T-cell (primary cell): ENCODE data around the gene CER1. TPM values are rescaled to one million over a fixed set of nuclear protein-coding genes. Genes with fewer than 3 reads are reported as not detected.
A peak's percentile ranks its signal among the peaks of the same experiment; 100 is the strongest.
"Not testable (repeated sequence)": the region's sequence is repeated elsewhere in the genome, so short reads cannot be mapped to it uniquely, and the experiment has no call there.

Source experiments
- ATAC-seq, 4 experiments: fragments of 200-7000 bp in 3 of 4; fragments of 150-1000 bp in 1 of 4; cut with Tn5 transposase; replicated peaks in 1 of 4; 1 replicate in 3 of 4; 2 replicates in 1 of 4; pipeline ENCODE4 v1.10.0; 2021; ENCODE audit warnings: moderate library complexity in 3 of 4, mild to moderate bottlenecking in 2 of 4, moderate number of reproducible peaks in 1 of 4
- CTCF ChIA-PET, 2 donors: fragments of 300-600 bp; sonication (Branson Sonifier 250); formaldehyde crosslinking; loops; one replicate each; lab custom pipeline; 2022; ENCODE audit warnings: antibody characterized with exemption in 2 of 2; lab: Charles Lee
- POLR2A ChIA-PET, 2 donors: fragments of 300-600 bp; sonication (Branson Sonifier 250); formaldehyde crosslinking; loops; one replicate each; lab custom pipeline; 2022; ENCODE audit warnings: antibody characterized with exemption in 2 of 2; lab: Charles Lee
- DNase-seq, 35 experiments: peaks; one replicate each; pipeline versions ENCODE4 v3.0.0 to v3.0.0-alpha.2; 2013 to 2023
- H3K27ac ChIP-seq: one replicate; pipeline ENCODE4 v1.5.1; 2013; ENCODE audit warnings: low read length
- H3K27me3 ChIP-seq, 2 experiments: replicated peaks in 1 of 2; 1 replicate in 1 of 2; 2 replicates in 1 of 2; pipeline versions ENCODE4 v1.6.1 to v1.7.0; 2013; ENCODE audit warnings: low read length in 1 of 2, mixed read lengths in 1 of 2; ENCODE audit not compliant: control insufficient read depth in 2 of 2, insufficient read depth in 2 of 2; ENCODE audit errors: extremely low read depth in 1 of 2
- H3K36me3 ChIP-seq, 2 donors: 1 replicate in 1 of 2; 2 replicates in 1 of 2; pipeline versions ENCODE4 v1.6.1 to v1.7.0; 2013; ENCODE audit warnings: low read length in 1 of 2; ENCODE audit not compliant: control insufficient read depth in 2 of 2, insufficient read depth in 1 of 2; ENCODE audit errors: extremely low read depth in 1 of 2
- H3K4me1 ChIP-seq, 2 experiments: 1 replicate in 1 of 2; 2 replicates in 1 of 2; pipeline versions ENCODE4 v1.6.1 to v1.7.0; 2013; ENCODE audit warnings: low read length in 2 of 2, mixed read lengths in 1 of 2; ENCODE audit not compliant: insufficient read depth in 2 of 2, control insufficient read depth in 1 of 2; ENCODE audit errors: extremely low read depth in 1 of 2
- H3K4me3 ChIP-seq, 2 donors: 1 replicate in 1 of 2; 2 replicates in 1 of 2; pipeline versions ENCODE4 v1.5.1 to v1.7.0; 2013; ENCODE audit warnings: mild to moderate bottlenecking in 2 of 2, low read length in 1 of 2, moderate library complexity in 1 of 2; ENCODE audit not compliant: control insufficient read depth in 1 of 2; ENCODE audit errors: extremely low read depth in 1 of 2
- H3K9me3 ChIP-seq: 2 replicates; pipeline ENCODE4 v1.7.0; 2013
- H3K27ac Mint-ChIP-seq, 2 donors: one replicate each; pipeline ENCODE4 v1.8.0; 2020 to 2021; ENCODE audit warnings: mild to moderate bottlenecking in 2 of 2, mixed read lengths in 2 of 2
- H3K27me3 Mint-ChIP-seq, 2 donors: one replicate each; pipeline ENCODE4 v1.8.0; 2021 to 2022; ENCODE audit warnings: mixed read lengths in 2 of 2
- H3K36me3 Mint-ChIP-seq: one replicate; pipeline ENCODE4 v1.8.0; 2021; ENCODE audit warnings: mixed read lengths
- H3K4me1 Mint-ChIP-seq, 3 donors: one replicate each; pipeline ENCODE4 v1.8.0; 2020 to 2022; ENCODE audit warnings: mixed read lengths in 3 of 3, mild to moderate bottlenecking in 1 of 3
- H3K4me3 Mint-ChIP-seq, 3 donors: one replicate each; pipeline ENCODE4 v1.8.0; 2020 to 2022; ENCODE audit warnings: mild to moderate bottlenecking in 3 of 3, mixed read lengths in 3 of 3, moderate library complexity in 3 of 3
- H3K9me3 Mint-ChIP-seq, 3 donors: one replicate each; pipeline ENCODE4 v1.8.0; 2020 to 2022; ENCODE audit warnings: mixed read lengths in 3 of 3
- WGBS: methylation state at CpG from one replicate; pipeline ENCODE4 v1.1.5; 2013; ENCODE audit warnings: missing lambda C conversion rate; ENCODE audit not compliant: insufficient coverage; 5-methylcytosine and 5-hydroxymethylcytosine counted together
- total RNA-seq, 35 experiments: library from RNA in 6 of 35; stranded (reverse) in 6 of 35; fragments of 120-200 nt in 1 of 35; gene quantifications; one replicate each; pipeline versions ENCODE4 v1.2.1 to v1.2.4 and lab custom pipeline; 2013 to 2026

Gene CER1
- total RNA-seq, 5 donors from 2014 or later (not counting 1 experiment from before 2014, with no cell fraction given), result not detected

DNA sequence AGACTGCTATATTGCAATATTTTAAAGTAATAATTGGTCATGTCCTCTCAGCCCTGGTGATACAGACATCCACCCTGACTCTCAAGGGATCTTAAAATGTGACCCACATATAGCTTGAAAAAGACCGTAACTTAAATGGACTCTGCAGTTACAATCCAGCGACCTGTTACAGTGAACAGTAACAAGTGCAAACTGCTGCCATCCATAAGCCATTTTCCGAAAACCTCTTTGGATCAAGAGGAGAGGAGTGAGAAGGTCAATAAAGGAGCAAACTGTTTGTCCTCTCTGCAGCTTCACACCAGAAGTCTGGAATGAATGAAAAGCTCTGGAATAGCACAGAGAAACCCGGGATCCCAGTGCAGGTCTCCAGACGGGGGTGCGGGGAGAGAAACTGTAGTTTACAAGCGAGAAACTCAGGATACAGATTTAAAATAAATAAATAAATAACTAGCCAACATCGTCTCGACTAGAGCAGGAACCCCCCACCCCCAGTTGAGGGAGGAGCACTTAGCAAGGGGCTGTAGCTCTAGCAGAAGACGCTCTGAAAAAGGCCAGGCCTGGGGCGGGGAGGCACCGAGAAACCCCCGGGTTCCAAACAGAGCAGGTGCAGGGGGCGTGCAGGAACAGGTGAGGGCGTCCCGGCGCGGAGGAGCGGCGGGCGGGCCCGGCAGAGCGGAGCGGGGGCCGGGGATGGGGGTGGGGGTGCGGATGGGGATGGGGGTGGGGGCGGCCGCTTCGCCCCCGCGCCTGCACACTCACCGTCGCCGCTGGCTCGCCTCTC is 29.9 kb downstream of the CER1 start:
- Mint-ChIP-seq H3K9me3 (no peaks in the 10 kb centered on the region), H3K27me3 (no peaks in the 10 kb centered on the region), H3K27ac (peak overlapping the region; percentile 47 to 71), H3K4me3 (peak overlapping the region; percentile 88 to 97 (median 94)), H3K36me3 (peaks cover 18% of the 10 kb centered on the region), H3K4me1 (peaks cover 32 to 43% (median 33%) of the 10 kb centered on the region in 3 donors)
- Histone ChIP-seq H3K9me3 (no peaks in the 10 kb centered on the region), H3K4me1 (peaks cover 0 to 9% of the 10 kb centered on the region in 2 experiments), H3K27me3 (no peaks in the 10 kb centered on the region), H3K4me3 (peak overlapping the region; percentile 60 to 79), H3K27ac (no peak overlapping the region), H3K36me3 (no peaks in the 10 kb centered on the region)
- ATAC-seq (peak; percentile 62 to 76 (median 65)), DNase-seq (peak in 25 of 35 experiments; percentile 1 to 37 (median 20))
- ChIA-PET CTCF (interaction anchor here in 1 of 2 donors (1.0 kb wide), 1 partner anchor 464 kb away, joined by 8 read pairs; no protein-coding TSS in a partner anchor), POLR2A (interaction anchor here in 1 of 2 donors (0.7 kb wide), 1 partner anchor 611 kb away, joined by 3 read pairs; no protein-coding TSS in a partner anchor)
- 0% methylated on average over 1 of the region's 35 CpGs for WGBS

- H3K4me1 Mint-ChIP-seq, result peaks cover 32 to 43% (median 33%) of the 10 kb centered on the region in 3 donors
- ATAC-seq (no peak), DNase-seq (no peak)
- H3K4me3 ChIP-seq, result no peak overlapping the region
- ChIA-PET CTCF (interaction anchor here in 1 of 2 donors (1.0 kb wide), 1 partner anchor 29 kb away, joined by 3 read pairs; no protein-coding TSS in a partner anchor), POLR2A (interaction anchor here in 1 of 2 donors (0.7 kb wide), 1 partner anchor 34 kb away, joined by 3 read pairs; no protein-coding TSS in a partner anchor)
- no peaks in the 10 kb centered on the region for H3K27me3 ChIP-seq
- no CpG with 5 or more reads among the region's 7 CpGs for WGBS
- H3K9me3 ChIP-seq, result no peaks in the 10 kb centered on the region
- peaks cover 0 to 4% of the 10 kb centered on the region in 2 donors for H3K36me3 ChIP-seq
- H3K27me3 Mint-ChIP-seq, result no peaks in the 10 kb centered on the region
- peaks cover 0 to 9% of the 10 kb centered on the region in 2 experiments for H3K4me1 ChIP-seq
- H3K9me3 Mint-ChIP-seq, result no peaks in the 10 kb centered on the region
- no peak overlapping the region for H3K4me3 Mint-ChIP-seq
- no peak overlapping the region for H3K27ac ChIP-seq
- H3K36me3 Mint-ChIP-seq, result peaks cover 28% of the 10 kb centered on the region
- no peak overlapping the region for H3K27ac Mint-ChIP-seq
Observed at GRCh38 chr9:14690948-14691730, 31.4 kb downstream of the CER1 start.

DNA sequence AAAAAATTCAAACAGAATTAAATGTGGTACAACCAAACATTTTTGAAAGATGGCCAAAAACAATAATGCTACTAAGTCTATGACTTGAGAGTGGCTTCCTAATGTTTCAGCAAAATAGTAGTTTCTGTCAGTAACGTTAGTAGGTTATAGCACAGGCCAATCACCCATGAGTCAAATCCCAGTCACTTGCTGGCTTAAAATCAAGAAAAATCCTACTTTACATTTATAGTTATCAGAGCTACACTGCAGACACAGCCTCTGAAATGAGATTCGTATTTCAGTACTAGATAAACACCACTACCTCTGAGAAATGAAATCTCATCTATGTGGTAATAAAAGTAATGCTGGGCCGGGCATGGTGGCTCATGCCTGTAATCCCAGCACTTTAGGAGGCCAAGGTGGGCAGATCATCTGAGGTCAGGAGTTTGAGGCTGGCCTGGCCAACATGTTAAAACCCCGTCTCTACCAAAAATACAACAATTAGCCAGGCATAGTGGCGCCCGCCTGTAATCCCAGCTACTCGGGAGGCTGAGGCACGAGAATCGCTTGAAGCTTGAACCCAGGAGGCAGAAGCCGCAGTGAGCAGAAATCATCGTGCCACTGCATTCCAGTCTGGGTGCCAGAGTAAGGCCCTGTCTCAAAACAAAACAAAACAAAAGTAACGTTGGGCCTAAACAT is 35.4 kb downstream of the CER1 start:
- no peak overlapping the region for H3K4me3 ChIP-seq
- 93% methylated on average over 8 of the region's 12 CpGs for WGBS
- H3K27ac ChIP-seq, result no peak overlapping the region
- Mint-ChIP-seq H3K9me3 (peaks cover 0 to 3% (median 0%) of the 10 kb centered on the region in 3 donors), H3K4me3 (no peak overlapping the region), H3K4me1 (peaks cover 23 to 35% (median 24%) of the 10 kb centered on the region in 3 donors), H3K36me3 (peaks cover 47% of the 10 kb centered on the region), H3K27ac (no peak overlapping the region), H3K27me3 (no peaks in the 10 kb centered on the region)
- peaks cover 0 to 4% of the 10 kb centered on the region in 2 donors for H3K36me3 ChIP-seq
- no peaks in the 10 kb centered on the region for H3K9me3 ChIP-seq
- ChIA-PET CTCF (no interaction called here), POLR2A (no interaction called here)
- no peaks in the 10 kb centered on the region for H3K27me3 ChIP-seq
- DNase-seq, result no peak
- no peaks in the 10 kb centered on the region for H3K4me1 ChIP-seq
- no peak for ATAC-seq

DNA sequence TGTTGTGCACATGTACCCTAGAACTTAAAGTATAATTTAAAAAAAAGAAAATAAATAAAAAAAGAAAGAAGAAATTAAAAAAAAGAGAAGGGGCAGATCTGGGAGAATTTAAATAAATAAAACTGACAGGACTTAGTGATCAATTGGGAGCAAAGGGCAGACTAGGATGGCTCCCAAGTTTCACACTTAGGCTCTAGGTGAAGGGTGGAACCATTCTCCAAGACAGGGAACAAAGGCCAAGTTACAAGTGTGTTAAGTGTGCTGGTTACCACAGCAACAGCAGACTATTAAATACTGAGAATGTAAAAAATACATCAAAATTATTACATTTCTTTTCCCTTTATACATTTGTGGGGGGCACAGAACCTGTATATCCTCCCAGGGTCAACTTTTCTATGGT is 36.4 kb downstream of the CER1 start:
- Histone ChIP-seq H3K4me1 (no peaks in the 10 kb centered on the region), H3K27me3 (no peaks in the 10 kb centered on the region), H3K27ac (no peak overlapping the region), H3K36me3 (peaks cover 0 to 7% of the 10 kb centered on the region in 2 donors), H3K9me3 (no peaks in the 10 kb centered on the region), H3K4me3 (no peak overlapping the region)
- no peak for DNase-seq
- ChIA-PET POLR2A (no interaction called here), CTCF (no interaction called here)
- peaks cover 0 to 3% (median 0%) of the 10 kb centered on the region in 3 donors for H3K9me3 Mint-ChIP-seq
- no peak overlapping the region for H3K27ac Mint-ChIP-seq
- peaks cover 56% of the 10 kb centered on the region for H3K36me3 Mint-ChIP-seq
- peaks cover 13 to 32% (median 17%) of the 10 kb centered on the region in 3 donors for H3K4me1 Mint-ChIP-seq
- no peak overlapping the region for H3K4me3 Mint-ChIP-seq
- H3K27me3 Mint-ChIP-seq, result no peaks in the 10 kb centered on the region
- no peak for ATAC-seq

- H3K9me3 ChIP-seq, POLR2A ChIA-PET, H3K4me3 ChIP-seq, H3K27ac ChIP-seq, H3K9me3 Mint-ChIP-seq, H3K4me3 Mint-ChIP-seq, ATAC-seq, H3K27me3 ChIP-seq, CTCF ChIA-PET, H3K36me3 ChIP-seq, H3K27ac Mint-ChIP-seq, H3K4me1 ChIP-seq, DNase-seq, H3K27me3 Mint-ChIP-seq: not testable (repeated sequence)
- WGBS, result no CpG with 5 or more reads among the region's 4 CpGs
- peaks cover 53% of the 10 kb centered on the region for H3K36me3 Mint-ChIP-seq
- H3K4me1 Mint-ChIP-seq, result peaks cover 10 to 16% (median 14%) of the 10 kb centered on the region in 3 donors
Observed at GRCh38 chr9:14682616-14683015, 39.9 kb downstream of the CER1 start.

DNA sequence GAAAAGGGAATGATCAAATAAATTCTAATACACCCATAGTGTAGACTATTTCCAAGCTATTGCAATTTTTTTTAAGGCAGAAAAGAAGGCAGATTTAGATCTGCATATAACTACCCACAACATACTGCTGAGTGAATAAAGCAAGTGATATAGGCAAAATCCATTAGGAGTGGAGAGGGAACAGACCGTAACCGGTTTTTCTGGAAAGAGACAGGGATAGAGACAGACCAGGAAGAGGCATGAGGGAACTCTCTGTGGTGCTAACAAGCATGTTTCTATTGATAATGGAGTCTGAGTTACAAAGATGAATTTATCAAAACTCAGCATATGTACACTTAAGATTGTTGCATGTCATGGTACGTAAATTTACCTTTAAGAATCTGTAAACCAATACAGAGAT is 43.8 kb downstream of the CER1 start:
- POLR2A ChIA-PET, result no interaction called here
- Histone ChIP-seq H3K4me3 (no peak overlapping the region), H3K27ac (no peak overlapping the region), H3K36me3 (peaks cover 0 to 4% of the 10 kb centered on the region in 2 donors), H3K27me3 (no peaks in the 10 kb centered on the region), H3K9me3 (no peaks in the 10 kb centered on the region), H3K4me1 (no peaks in the 10 kb centered on the region)
- peaks cover 44% of the 10 kb centered on the region for H3K36me3 Mint-ChIP-seq
- peaks cover 0 to 3% (median 0%) of the 10 kb centered on the region in 3 donors for H3K9me3 Mint-ChIP-seq
- no peak overlapping the region for H3K4me3 Mint-ChIP-seq
- no peak for DNase-seq
- ATAC-seq, result no peak
- peaks cover 12 to 24% (median 14%) of the 10 kb centered on the region in 3 donors for H3K4me1 Mint-ChIP-seq
- CTCF ChIA-PET, result no interaction called here
- no peaks in the 10 kb centered on the region for H3K27me3 Mint-ChIP-seq
- 92% methylated on average over 2 of the region's 3 CpGs for WGBS
- no peak overlapping the region for H3K27ac Mint-ChIP-seq
